GM19240 (cell line): ENCODE data around the gene AATK.
A peak's percentile ranks its signal among the peaks of the same experiment; 100 is the strongest.

Experiments
- DNase-seq: peaks from one replicate; pipeline ENCODE4 v3.0.0; 2011; ENCODE audit warnings: low spot score; ENCODE audit not compliant: insufficient read length

The AATK gene

GRCh38 chr17:81114351-81115093 is 51.5 kb downstream of the AATK start:
- no peak for DNase-seq

- no peak for DNase-seq
Measured at GRCh38 chr17:81113158-81113724, 52.8 kb downstream of the AATK start.

- DNase-seq: no peak
Measured at GRCh38 chr17:81112450-81112849, 53.6 kb downstream of the AATK start.

- DNase-seq: no peak
Measured at GRCh38 chr17:81111066-81111465, 55.0 kb downstream of the AATK start.

GRCh38 chr17:81110488-81111040 is 55.5 kb downstream of the AATK start:
- DNase-seq: no peak

GRCh38 chr17:81109957-81110356 is 56.1 kb downstream of the AATK start:
- DNase-seq: no peak

GRCh38 chr17:81108220-81108619 is 57.8 kb downstream of the AATK start:
- DNase-seq: no peak

- no peak for DNase-seq
Measured at GRCh38 chr17:81106716-81107115, 59.3 kb downstream of the AATK start.

- no peak for DNase-seq
Measured at GRCh38 chr17:81103379-81103778, 62.6 kb downstream of the AATK start.

- DNase-seq: no peak
Measured at GRCh38 chr17:81102869-81103268, 63.2 kb downstream of the AATK start.

- DNase-seq: no peak
Measured at GRCh38 chr17:81102352-81102751, 63.7 kb downstream of the AATK start.

- peak; percentile 100 for DNase-seq
Measured at GRCh38 chr17:81101614-81102306, 64.3 kb downstream of the AATK start.

- DNase-seq: no peak
Measured at GRCh38 chr17:81100668-81101067, 65.4 kb downstream of the AATK start.

- DNase-seq: no peak
Measured at GRCh38 chr17:81099888-81100287, 66.1 kb downstream of the AATK start.

- DNase-seq: no peak
Measured at GRCh38 chr17:81097943-81098308, 68.1 kb downstream of the AATK start.

GRCh38 chr17:81097134-81097942 is 68.7 kb downstream of the AATK start:
- DNase-seq: no peak

GRCh38 chr17:81096741-81097133 is 69.3 kb downstream of the AATK start:
- no peak for DNase-seq

- DNase-seq: no peak
Measured at GRCh38 chr17:81095383-81095762, 70.6 kb downstream of the AATK start.

GRCh38 chr17:81094509-81095382 is 71.3 kb downstream of the AATK start:
- no peak for DNase-seq

- DNase-seq: no peak
Measured at GRCh38 chr17:81093619-81094508, 72.2 kb downstream of the AATK start.
